HEK293 (cell line): Measurements from ENCODE around the gene CDK10.

Experiments
- ATF2 ChIP-seq: fragments of 450-650 bp; formaldehyde crosslinking; IDR thresholded peaks from 2 replicates; pipeline ENCODE4 v1.5.1; 2016; ENCODE audit warnings: missing biosample characterization, missing genetic modification characterization, low read depth
- FEZF1 ChIP-seq: fragments of 450-650 bp; formaldehyde crosslinking; IDR thresholded peaks from 2 replicates; pipeline ENCODE4 v1.5.1; 2016; ENCODE audit warnings: missing biosample characterization, missing genetic modification characterization
- INSM2 ChIP-seq: fragments of 450-650 bp; formaldehyde crosslinking; IDR thresholded peaks from 2 replicates; pipeline ENCODE4 v1.5.1; 2016; ENCODE audit warnings: missing biosample characterization, missing genetic modification characterization
- KLF8 ChIP-seq: fragments of 450-650 bp; formaldehyde crosslinking; IDR thresholded peaks from 2 replicates; pipeline ENCODE4 v1.5.1; 2016; ENCODE audit warnings: missing biosample characterization, missing genetic modification characterization
- PRDM1 ChIP-seq: fragments of 450-650 bp; formaldehyde crosslinking; IDR thresholded peaks from 2 replicates; pipeline ENCODE4; 2016; ENCODE audit warnings: missing biosample characterization, missing genetic modification characterization
- PRDM4 ChIP-seq: fragments of 450-650 bp; formaldehyde crosslinking; IDR thresholded peaks from 2 replicates; pipeline ENCODE4 v1.5.1; 2017; ENCODE audit warnings: missing biosample characterization, missing genetic modification characterization
- REST ChIP-seq: fragments of 450-650 bp; formaldehyde crosslinking; IDR thresholded peaks from 2 replicates; pipeline ENCODE4 v1.5.1; 2016; ENCODE audit warnings: missing biosample characterization, missing genetic modification characterization
- SCRT2 ChIP-seq: fragments of 450-650 bp; formaldehyde crosslinking; IDR thresholded peaks from 2 replicates; pipeline ENCODE4 v1.5.1; 2016; ENCODE audit warnings: missing biosample characterization, missing genetic modification characterization
- ZBTB17 ChIP-seq: fragments of 450-650 bp; formaldehyde crosslinking; IDR thresholded peaks from 2 replicates; pipeline ENCODE4 v1.5.1; 2016; ENCODE audit warnings: missing biosample characterization, missing genetic modification characterization
- ZEB2 ChIP-seq: fragments of 450-650 bp; formaldehyde crosslinking; IDR thresholded peaks from 2 replicates; pipeline ENCODE4 v1.5.1; 2016; ENCODE audit warnings: missing biosample characterization, missing genetic modification characterization
- ZNF114 ChIP-seq: fragments of 450-650 bp; formaldehyde crosslinking; IDR thresholded peaks from 2 replicates; pipeline ENCODE4 v1.5.0; 2017; ENCODE audit warnings: missing biosample characterization, missing genetic modification characterization
- ZNF221 ChIP-seq: fragments of 450-650 bp; formaldehyde crosslinking; IDR thresholded peaks from 2 replicates; pipeline ENCODE4 v1.5.1; 2017; ENCODE audit warnings: missing biosample characterization, missing genetic modification characterization, borderline replicate concordance
- ZNF223 ChIP-seq: fragments of 450-650 bp; formaldehyde crosslinking; IDR thresholded peaks from 2 replicates; pipeline ENCODE4 v1.5.1; 2016; ENCODE audit warnings: missing biosample characterization, missing genetic modification characterization
- ZNF324 ChIP-seq: fragments of 450-650 bp; formaldehyde crosslinking; IDR thresholded peaks from 2 replicates; pipeline ENCODE4 v1.5.1; 2016; ENCODE audit warnings: missing biosample characterization, missing genetic modification characterization
- ZNF335 ChIP-seq: fragments of 450-650 bp; formaldehyde crosslinking; conservative IDR thresholded peaks from 2 replicates; pipeline ENCODE4 v1.5.1; 2016; ENCODE audit warnings: missing biosample characterization, missing genetic modification characterization
- ZNF341 ChIP-seq: fragments of 450-650 bp; formaldehyde crosslinking; IDR thresholded peaks from 2 replicates; pipeline ENCODE4; 2016; ENCODE audit warnings: low read depth, missing biosample characterization, missing genetic modification characterization
- ZNF362 ChIP-seq: fragments of 450-650 bp; formaldehyde crosslinking; IDR thresholded peaks from 2 replicates; pipeline ENCODE4 v1.5.1; 2016; ENCODE audit warnings: missing biosample characterization, missing genetic modification characterization
- ZNF366 ChIP-seq: fragments of 450-650 bp; formaldehyde crosslinking; conservative IDR thresholded peaks from 2 replicates; pipeline ENCODE4 v1.5.1; 2016; ENCODE audit warnings: missing biosample characterization, missing genetic modification characterization
- ZNF394 ChIP-seq: fragments of 450-650 bp; formaldehyde crosslinking; IDR thresholded peaks from 2 replicates; pipeline ENCODE4 v1.5.1; 2016; ENCODE audit warnings: missing biosample characterization, missing genetic modification characterization, mild to moderate bottlenecking, moderate library complexity, borderline replicate concordance
- ZNF426 ChIP-seq: fragments of 450-650 bp; formaldehyde crosslinking; IDR thresholded peaks from 2 replicates; pipeline ENCODE4 v1.5.1; 2017; ENCODE audit warnings: missing biosample characterization, missing genetic modification characterization, mild to moderate bottlenecking, inconsistent platforms, moderate library complexity
- ZNF560 ChIP-seq: fragments of 450-650 bp; formaldehyde crosslinking; IDR thresholded peaks from 2 replicates; pipeline ENCODE4 v1.5.1; 2017; ENCODE audit warnings: missing biosample characterization, missing genetic modification characterization, borderline replicate concordance
- ZNF600 ChIP-seq: fragments of 450-650 bp; formaldehyde crosslinking; IDR thresholded peaks from 2 replicates; pipeline ENCODE4 v1.5.1; 2016; ENCODE audit warnings: missing biosample characterization, missing genetic modification characterization
- ZNF623 ChIP-seq: fragments of 450-650 bp; formaldehyde crosslinking; IDR thresholded peaks from 2 replicates; pipeline ENCODE4 v1.5.1; 2016; ENCODE audit warnings: missing biosample characterization, missing genetic modification characterization
- ZNF692 ChIP-seq: fragments of 450-650 bp; formaldehyde crosslinking; IDR thresholded peaks from 2 replicates; pipeline ENCODE4 v1.5.1; 2016; ENCODE audit warnings: missing biosample characterization, missing genetic modification characterization
- ZNF707 ChIP-seq: fragments of 450-650 bp; formaldehyde crosslinking; IDR thresholded peaks from 2 replicates; pipeline ENCODE4 v1.5.1; 2016; ENCODE audit warnings: missing biosample characterization, missing genetic modification characterization
- ZNF791 ChIP-seq: fragments of 450-650 bp; formaldehyde crosslinking; IDR thresholded peaks from 2 replicates; pipeline ENCODE4 v1.5.1; 2016; ENCODE audit warnings: missing biosample characterization, missing genetic modification characterization
- ZSCAN4 ChIP-seq: fragments of 450-650 bp; formaldehyde crosslinking; IDR thresholded peaks from 2 replicates; pipeline ENCODE4 v1.5.1; 2017; ENCODE audit warnings: missing biosample characterization, missing genetic modification characterization

The CDK10 gene

GRCh38 chr16:89658221-89658879 lies 28.1 kb upstream of the CDK10 start (continued):
- TF ChIP-seq ATF2 (tag by site-specific recombination) (no peak), ZNF623 (tag by site-specific recombination) (no peak), PRDM4 (tag by site-specific recombination) (0 out of 2 replicates have a peak, but pooled peaks have one; percentile 19), KLF8 (tag by site-specific recombination) (no peak), FEZF1 (no peak), PRDM1 (tag by site-specific recombination) (no peak), ZNF324 (tag by site-specific recombination) (no peak), ZNF707 (no peak), ZNF560 (tag by site-specific recombination) (no peak), ZNF114 (tag by site-specific recombination) (no peak), ZNF366 (tag by site-specific recombination) (no peak), ZSCAN4 (no peak), ZNF426 (tag by site-specific recombination) (no peak), ZNF335 (tag by site-specific recombination) (peak; percentile 0), REST (no peak), ZBTB17 (tag by site-specific recombination) (0 out of 2 replicates have a peak, but pooled peaks have one; percentile 41), ZNF394 (tag by site-specific recombination) (0 out of 2 replicates have a peak, but pooled peaks have one; percentile 17), ZNF223 (tag by site-specific recombination) (no peak), ZNF692 (tag by site-specific recombination) (no peak), ZNF362 (tag by site-specific recombination) (no peak), ZNF221 (no peak), ZNF791 (no peak), SCRT2 (no peak), INSM2 (tag by site-specific recombination) (no peak), ZNF341 (0 out of 2 replicates have a peak, but pooled peaks have one; percentile 32), ZNF600 (tag by site-specific recombination) (no peak), ZEB2 (tag by site-specific recombination) (no peak)
